A204.1 (cell line): ENCODE measurements around the gene PTHLH.

Experiments
- FAIRE-seq: peaks from 2 replicates; lab custom pipeline; 2012; peaks lifted over from hg19 to GRCh38; lab: Jason Lieb, UNC

Gene PTHLH

GRCh38 chr12:27972721-27973120, at the start of gene PTHLH:
TSS of gene PTHLH (minus strand) at chr12:27972733. CDS start at chr12:27969494, 3,239 bp downstream.
- FAIRE-seq = no peak

DNA sequence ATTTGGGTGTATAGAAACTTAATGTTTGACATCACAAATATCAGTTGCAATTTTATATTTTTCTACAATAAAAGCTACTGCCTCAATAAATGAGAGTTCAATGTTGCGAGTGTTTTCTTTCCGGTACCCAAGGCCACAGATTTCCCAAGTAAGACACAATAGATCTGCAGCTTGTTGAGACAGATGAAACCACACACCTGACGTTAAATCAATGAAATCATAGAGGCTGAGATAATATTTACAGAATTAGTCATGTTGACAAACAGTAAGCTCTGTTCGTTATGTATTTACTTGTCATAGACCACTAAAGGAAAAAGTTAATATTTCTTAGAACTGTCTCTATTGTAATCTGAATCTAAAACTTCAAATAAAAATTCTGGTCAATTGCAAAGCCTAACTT, 49.2 kb upstream of the PTHLH start:
- no peak for FAIRE-seq

DNA sequence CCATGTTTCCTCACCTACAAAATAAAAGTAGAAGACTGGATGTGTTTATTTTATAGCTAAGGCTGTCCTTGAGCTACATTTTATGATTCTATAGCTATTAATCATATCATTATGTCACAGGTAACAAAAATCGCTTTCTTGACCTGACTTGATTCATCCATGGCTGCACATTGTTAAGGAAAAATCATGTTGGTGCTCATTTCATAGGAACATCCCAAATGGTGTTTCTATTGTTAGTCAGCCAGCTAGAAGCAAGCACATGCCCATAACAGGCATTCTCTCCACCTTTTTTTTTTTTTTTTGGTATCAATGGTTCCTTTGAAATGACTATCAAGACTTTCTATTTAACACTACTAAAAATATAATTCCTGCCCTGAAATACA, 45.3 kb upstream of the PTHLH start:
- no peak for FAIRE-seq

GRCh38 chr12:28017126-28017872, 44.8 kb upstream of the PTHLH start:
- no peak for FAIRE-seq

GRCh38 chr12:28015165-28015564, 42.6 kb upstream of the PTHLH start:
- no peak for FAIRE-seq

DNA sequence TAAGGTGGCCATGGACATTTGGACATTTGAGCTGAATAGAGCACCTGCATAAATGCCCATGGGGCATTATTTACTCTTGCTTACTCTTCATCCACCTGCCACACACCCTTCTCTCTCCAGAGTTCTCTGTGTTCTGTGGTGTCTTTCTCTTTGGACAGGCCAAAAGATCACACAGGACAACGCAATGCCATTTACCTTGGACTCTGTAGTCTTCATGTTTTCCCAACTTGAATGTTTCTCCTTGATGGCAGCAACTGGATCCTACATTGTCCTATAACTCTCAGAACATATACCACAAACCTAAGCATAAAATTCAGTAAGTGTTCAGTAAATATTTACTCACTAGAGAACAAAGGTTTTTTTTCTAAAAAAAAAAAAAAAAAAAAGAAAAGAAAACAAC, 41.7 kb upstream of the PTHLH start:
- FAIRE-seq = no peak

DNA sequence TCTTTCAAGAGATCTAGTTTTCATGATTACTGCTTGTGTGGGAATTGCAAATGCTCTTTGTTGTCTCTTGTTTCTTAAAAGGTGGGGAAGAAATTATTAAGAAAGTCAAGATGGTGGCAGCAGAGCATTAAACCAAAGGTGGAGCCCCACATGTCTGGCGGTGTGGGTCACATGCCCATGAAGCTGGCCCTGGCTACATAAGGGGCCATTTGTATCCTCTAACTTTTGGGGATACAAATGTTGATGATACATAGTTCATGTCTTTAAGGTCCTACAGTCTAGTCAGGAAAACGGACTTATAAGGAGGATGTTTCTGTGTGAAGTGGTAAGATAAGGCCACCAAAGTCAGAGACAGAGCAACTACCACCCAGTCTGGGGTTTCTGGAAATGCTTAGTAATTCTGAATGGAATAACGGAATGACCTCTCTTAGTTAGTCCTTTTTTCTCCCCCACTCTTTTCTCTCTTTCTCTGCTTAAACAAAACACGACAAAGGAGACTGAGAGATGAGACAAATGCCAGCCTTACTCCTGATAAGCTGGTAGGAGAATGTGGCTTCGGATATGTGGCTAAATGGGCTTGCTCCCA, 39.9 kb upstream of the PTHLH start:
- no peak for FAIRE-seq

DNA sequence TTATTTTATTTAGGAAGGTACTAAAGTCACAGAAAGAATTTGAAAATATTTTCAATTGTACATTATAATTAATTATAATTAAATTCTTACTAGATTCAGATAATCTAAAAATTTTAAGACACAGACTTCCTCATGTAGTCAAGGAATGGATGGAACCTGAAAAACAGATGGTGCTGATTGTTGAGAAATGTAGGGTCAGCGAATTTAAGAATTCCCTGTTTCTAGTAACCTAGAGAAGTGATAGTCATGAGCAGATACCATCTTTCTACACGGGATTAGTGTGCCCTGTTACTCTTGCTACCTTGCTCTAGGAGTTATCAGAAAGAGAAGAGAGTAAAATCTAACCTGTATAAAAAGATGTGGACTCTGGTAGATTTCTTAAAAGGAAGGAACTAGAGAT, 37.5 kb upstream of the PTHLH start:
- no peak for FAIRE-seq

DNA sequence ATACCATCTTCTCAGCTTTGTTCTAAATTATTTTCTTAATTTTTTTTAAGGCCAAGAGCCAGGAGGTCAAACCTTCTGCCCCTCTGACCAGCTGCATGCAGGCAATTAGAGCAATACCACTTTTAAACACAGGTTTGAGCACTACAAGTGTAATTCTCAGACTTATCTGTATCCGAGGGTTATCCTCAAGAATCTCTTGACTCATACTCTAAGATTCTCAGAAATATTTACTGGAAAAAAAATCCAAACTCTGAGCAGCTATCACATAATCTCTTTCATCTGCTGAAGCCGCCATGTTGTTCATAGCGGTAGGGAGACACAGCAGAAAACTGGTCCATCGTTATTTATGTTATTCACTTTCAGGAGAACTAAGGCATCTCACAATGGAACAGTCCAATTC, 27.4 kb upstream of the PTHLH start:
- FAIRE-seq = no peak

DNA sequence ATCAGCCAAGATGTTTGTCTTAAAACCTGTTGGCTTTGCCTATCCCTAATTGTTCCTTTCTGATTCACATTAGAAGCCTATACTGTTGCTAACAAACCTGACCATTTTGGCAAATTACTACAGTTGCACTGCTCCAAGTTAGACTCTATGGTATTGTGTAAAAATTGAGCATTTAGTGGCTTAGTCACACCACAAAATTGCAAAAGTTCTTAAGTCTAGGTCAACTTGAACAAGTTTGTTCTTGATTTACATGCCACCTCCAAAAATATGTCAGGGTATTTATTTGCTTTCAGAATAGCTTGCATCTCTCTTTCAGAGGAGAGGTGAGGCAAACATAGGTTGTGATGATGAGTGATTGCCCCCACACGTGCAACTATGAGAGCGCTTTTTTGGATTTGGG, 27.0 kb upstream of the PTHLH start:
- FAIRE-seq = no peak

GRCh38 chr12:27998658-27999057, 26.1 kb upstream of the PTHLH start:
- FAIRE-seq = no peak

DNA sequence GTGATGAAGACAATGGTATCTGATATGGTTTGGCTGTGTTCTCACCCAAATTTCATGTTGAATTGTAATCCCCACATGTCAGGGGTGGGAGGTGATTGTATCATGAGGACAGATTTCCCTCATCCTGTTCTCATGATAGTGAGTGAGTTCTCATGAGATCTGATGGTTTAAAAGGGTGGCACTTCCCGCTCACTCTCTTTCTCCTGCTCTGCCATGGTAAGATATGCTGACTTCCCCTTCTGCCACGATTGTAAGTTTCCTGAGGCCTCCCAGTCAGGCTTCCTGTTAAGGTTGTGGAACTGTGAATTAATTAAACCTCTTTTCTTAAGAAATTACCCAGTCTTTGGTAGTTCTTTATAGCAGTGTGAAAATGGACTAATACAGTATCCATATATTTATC, 25.6 kb upstream of the PTHLH start:
- FAIRE-seq = no peak

DNA sequence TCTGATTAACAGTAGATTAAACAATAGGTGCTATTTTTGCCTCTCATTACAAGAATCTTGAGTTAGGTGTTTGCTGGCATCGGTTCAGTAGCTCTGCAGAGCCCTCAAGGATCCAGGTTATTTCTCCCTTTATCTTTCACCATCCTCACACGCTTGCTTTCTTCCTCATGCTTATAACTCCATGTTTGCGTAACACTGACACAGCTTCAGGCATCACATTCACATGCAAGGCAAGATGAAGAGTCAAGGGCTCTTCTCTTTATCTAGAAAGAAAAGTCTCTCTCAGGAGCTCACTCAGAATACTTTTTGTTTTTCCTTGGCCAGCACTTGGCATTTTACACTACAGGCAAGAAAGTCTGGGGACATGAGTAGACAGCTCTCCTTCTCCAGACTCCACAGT, 24.2 kb upstream of the PTHLH start:
- FAIRE-seq = no peak

GRCh38 chr12:27995406-27995805, 22.9 kb upstream of the PTHLH start:
- no peak for FAIRE-seq

- no peak for FAIRE-seq
These were observed 16.2 kb upstream of the PTHLH start for GRCh38 chr12:27988594-27989233.

GRCh38 chr12:27987331-27987730, 14.8 kb upstream of the PTHLH start:
- FAIRE-seq = no peak

- no peak for FAIRE-seq
These were observed 11.7 kb upstream of the PTHLH start for GRCh38 chr12:27984275-27984674.

GRCh38 chr12:27982951-27983350, 10.4 kb upstream of the PTHLH start:
- no peak for FAIRE-seq

DNA sequence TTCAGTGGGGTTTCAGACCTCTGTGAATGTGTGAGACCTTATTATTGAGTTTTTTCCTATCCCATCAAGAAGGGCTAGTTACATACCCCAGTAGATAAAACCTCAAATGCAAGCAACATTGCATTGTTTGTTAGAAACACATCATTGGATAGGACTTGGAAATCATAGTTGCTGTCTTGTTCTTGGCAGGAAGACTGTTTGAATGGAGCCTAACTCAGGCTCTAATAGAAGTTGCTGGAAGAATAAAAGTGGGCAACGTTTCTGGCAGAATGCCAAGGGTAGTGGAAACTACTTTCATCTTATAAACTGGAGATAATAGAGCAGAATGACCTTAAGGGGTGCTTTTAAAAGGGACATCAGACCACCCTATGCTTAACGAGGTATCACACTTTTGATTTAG, 9.9 kb upstream of the PTHLH start:
- FAIRE-seq = no peak

- no peak for FAIRE-seq
These were observed 9.3 kb upstream of the PTHLH start for GRCh38 chr12:27981874-27982273.

DNA sequence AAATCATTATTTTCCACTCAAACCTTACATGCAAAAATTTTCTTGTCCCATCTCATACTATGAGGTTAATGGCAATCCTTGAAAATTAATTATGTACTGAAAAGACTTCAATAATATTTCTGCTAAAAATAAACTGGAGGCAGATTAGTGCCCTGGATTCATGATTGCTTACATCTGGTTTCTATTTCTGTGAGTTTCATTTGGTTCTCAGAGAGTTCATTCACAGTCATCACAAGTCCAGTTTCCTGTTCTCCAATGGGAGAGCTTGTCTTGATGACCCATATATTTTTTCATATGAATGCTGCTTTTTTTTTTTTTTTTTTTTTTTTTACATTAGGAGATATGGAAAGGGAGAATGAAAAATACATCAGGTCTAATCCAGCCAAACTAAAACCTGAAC, 6.6 kb upstream of the PTHLH start:
- no peak for FAIRE-seq

DNA sequence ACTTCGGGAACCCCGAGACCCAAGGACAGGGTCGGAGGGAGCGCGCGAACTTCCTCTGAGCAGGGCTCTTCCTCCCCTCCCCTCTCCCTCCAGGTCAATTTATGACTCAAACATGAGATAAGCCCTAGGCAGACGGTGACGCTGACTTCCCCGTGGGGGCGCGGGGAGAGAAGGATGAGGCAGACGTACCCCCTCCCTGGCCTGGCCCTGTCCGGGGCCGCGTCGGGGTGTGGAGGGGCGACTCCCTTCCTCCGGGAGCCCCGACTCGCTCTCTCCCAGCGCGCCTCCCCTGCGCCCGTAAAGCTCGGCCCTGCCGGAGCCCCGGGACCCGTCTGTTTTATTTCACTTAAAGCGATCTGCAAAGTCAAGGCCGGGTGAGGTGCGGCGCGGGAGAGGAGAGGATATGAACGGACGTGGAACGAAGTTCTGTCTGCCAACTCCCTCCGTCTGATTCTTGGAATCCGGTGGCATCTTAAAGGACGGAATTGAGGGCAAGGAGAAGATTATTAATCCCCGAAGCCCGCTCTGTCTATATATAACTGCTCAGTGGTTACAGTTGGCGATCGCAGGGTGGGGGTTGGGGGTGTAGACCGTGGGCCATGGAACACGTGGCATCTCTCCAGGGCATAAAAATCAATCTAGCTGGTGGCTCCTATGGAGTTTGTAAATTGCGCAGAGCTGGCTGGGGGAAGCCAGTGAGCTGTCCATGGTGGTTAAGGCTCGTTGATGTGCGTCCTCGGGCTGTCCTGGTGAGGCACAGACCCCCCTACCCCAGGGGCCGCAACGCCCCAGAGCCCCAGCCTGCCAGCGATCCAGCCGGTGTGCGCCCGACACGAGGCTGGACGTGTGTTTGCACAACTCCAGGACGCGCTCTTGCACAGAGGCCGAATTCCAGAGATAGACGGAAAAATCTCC, 2.9 kb upstream of the PTHLH start:
- FAIRE-seq = no peak

GRCh38 chr12:27974735-27975221, 2.2 kb upstream of the PTHLH start:
- no peak for FAIRE-seq
